Aorta (tissue), 5 donors: ENCODE measurements around the gene KHDC4. TPM values are rescaled to one million over a fixed set of nuclear protein-coding genes. Genes with fewer than 3 reads are reported as not detected.
A peak's percentile ranks its signal among the peaks of the same experiment; 100 is the strongest.

Source experiments
- ATAC-seq: fragments of 200-7000 bp; cut with Tn5 transposase; one replicate; pipeline ENCODE4 v1.9.1; 2022; ENCODE audit warnings: moderate library complexity; ENCODE audit not compliant: low FRiP score
- DNase-seq, 2 donors: peaks; one replicate each; pipeline ENCODE4 v3.0.0-alpha.2; 2020
- H3K27ac ChIP-seq, 2 donors: one replicate each; pipeline ENCODE4 v1.5.1; 2013; ENCODE audit warnings: low read length in 2 of 2, mild to moderate bottlenecking in 2 of 2, moderate library complexity in 2 of 2, control low read depth in 1 of 2, inconsistent platforms in 1 of 2, low read depth in 1 of 2
- H3K27me3 ChIP-seq, 2 donors: one replicate each; pipeline ENCODE4 v1.6.1; 2013; ENCODE audit warnings: control low read depth in 1 of 2, low read length in 1 of 2, mild to moderate bottlenecking in 1 of 2, moderate library complexity in 1 of 2; ENCODE audit not compliant: insufficient read depth in 2 of 2, control insufficient read depth in 1 of 2
- H3K36me3 ChIP-seq, 2 donors: one replicate each; pipeline ENCODE4 v1.6.1; 2013; ENCODE audit warnings: control low read depth in 1 of 2, low read length in 1 of 2, mild to moderate bottlenecking in 1 of 2; ENCODE audit not compliant: insufficient read depth in 2 of 2, control insufficient read depth in 1 of 2
- H3K4me1 ChIP-seq, 2 donors: one replicate each; pipeline ENCODE4 v1.6.1; 2013; ENCODE audit warnings: low read length in 2 of 2, control low read depth in 1 of 2, mild to moderate bottlenecking in 1 of 2, moderate library complexity in 1 of 2; ENCODE audit not compliant: insufficient read depth in 2 of 2, control insufficient read depth in 1 of 2
- H3K4me3 ChIP-seq, 2 donors: one replicate each; pipeline ENCODE4 v1.5.1; 2013; ENCODE audit warnings: low read length in 2 of 2, control low read depth in 1 of 2, mild to moderate bottlenecking in 1 of 2
- H3K9me3 ChIP-seq: one replicate; pipeline ENCODE4 v1.6.1; 2013; ENCODE audit warnings: mild to moderate bottlenecking, low read length; ENCODE audit not compliant: control insufficient read depth
- WGBS, 2 donors: extraction: QIAGEN DNeasy Blood & Tissue Kit; methylation state at CpG; one replicate each; pipeline ENCODE4 v1.1.7; 2013; 5-methylcytosine and 5-hydroxymethylcytosine counted together
- intact Hi-C, 2 donors: fragments of 100-400 bp; cut with DNase I; formaldehyde crosslinking; loops; one replicate each; pipeline versions ENCODE4 v1.14.2 to v1.15.0; 2022
- polyA plus RNA-seq, 2 donors: library from polyadenylated mRNA; stranded (reverse); fragments of 200-250 nt; gene quantifications; one replicate each; pipeline ENCODE4 v1.2.3, GENCODE V29; 2013
- total RNA-seq, 2 donors: library from RNA; stranded (reverse); fragmentation: NEBNext Ultra II Directional; extraction: Animal tissue kit (Norgen Biotek cat#: 25700); gene quantifications; one replicate each; pipeline ENCODE4 v1.2.1, GENCODE V29; 2021
- donor health status: healthy with polysubstance abuse.
- donor health status: Bipolar disorder and iron deficiency.
- donor health status: DM: no; HTN: no; CAD: no.
- donor health status: DM: no; HTN: no; CAD: no.
- donor health status: DM: yes; HTN: yes; CAD: no.

KHDC4 gene
- total and polyA plus RNA-seq, 4 donors, result 6.8 to 60.5 (median 48.2) TPM

GRCh38 chr1:155964193-155964592, 30.0 kb upstream of the KHDC4 start:
- H3K4me1 ChIP-seq, result no peaks in the 10 kb centered on the region
- intact Hi-C loops, result no loop called here
- H3K27ac ChIP-seq, result peak overlapping the region in 1 of 2 donors; percentile 8
- WGBS, 2 donors, result 59 to 62% methylated on average over 7 of the region's 7 CpGs
- no peaks in the 10 kb centered on the region for H3K27me3 ChIP-seq
- no peak overlapping the region for H3K4me3 ChIP-seq
- no peaks in the 10 kb centered on the region for H3K9me3 ChIP-seq
- peaks cover 0 to 14% of the 10 kb centered on the region in 2 donors for H3K36me3 ChIP-seq
- DNase-seq, result no peak
- no peak for ATAC-seq

GRCh38 chr1:155962599-155963211, 28.5 kb upstream of the KHDC4 start:
- DNase-seq, result peak; percentile 83 to 88
- Histone ChIP-seq H3K9me3 (no peaks in the 10 kb centered on the region), H3K36me3 (peaks cover 0 to 15% of the 10 kb centered on the region in 2 donors), H3K27me3 (no peaks in the 10 kb centered on the region), H3K4me1 (no peaks in the 10 kb centered on the region), H3K27ac (peak overlapping the region in 1 of 2 donors; percentile 96), H3K4me3 (no peak overlapping the region)
- no peak for ATAC-seq
- 33% methylated on average over 18 of the region's 18 CpGs for WGBS, 2 donors
- intact Hi-C loops, result no loop called here

- intact Hi-C loops, result no loop called here
- H3K4me1 ChIP-seq, result no peaks in the 10 kb centered on the region
- peak; percentile 85 for ATAC-seq
These were observed 27.7 kb upstream of the KHDC4 start for GRCh38 chr1:155961937-155962336.

GRCh38 chr1:155960081-155960745, 26.0 kb upstream of the KHDC4 start:
- peaks cover 0 to 15% of the 10 kb centered on the region in 2 donors for H3K36me3 ChIP-seq

More at GRCh38 chr1:155961937-155962336, 27.7 kb upstream of the KHDC4 start:
- DNase-seq, result peak; percentile 94 to 95
- Histone ChIP-seq H3K4me3 (no peak overlapping the region), H3K27me3 (no peaks in the 10 kb centered on the region), H3K27ac (peak overlapping the region; percentile 73 to 96), H3K9me3 (no peaks in the 10 kb centered on the region), H3K36me3 (peaks cover 0 to 17% of the 10 kb centered on the region in 2 donors)
- 11 to 13% methylated on average over 14 of the region's 14 CpGs for WGBS, 2 donors

GRCh38 chr1:155957411-155957915, 23.2 kb upstream of the KHDC4 start:
- Histone ChIP-seq H3K9me3 (no peaks in the 10 kb centered on the region), H3K4me1 (no peaks in the 10 kb centered on the region), H3K27me3 (no peaks in the 10 kb centered on the region), H3K4me3 (no peak overlapping the region), H3K36me3 (peaks cover 0 to 13% of the 10 kb centered on the region in 2 donors), H3K27ac (no peak overlapping the region)
- WGBS, 2 donors, result 87 to 88% methylated on average over 12 of the region's 12 CpGs
- intact Hi-C loops, result no loop called here
- ATAC-seq (no peak), DNase-seq (no peak)

More at GRCh38 chr1:155960081-155960745, 26.0 kb upstream of the KHDC4 start:
- Histone ChIP-seq H3K27ac (peak overlapping the region; percentile 46 to 95), H3K4me1 (no peaks in the 10 kb centered on the region), H3K4me3 (no peak overlapping the region), H3K27me3 (no peaks in the 10 kb centered on the region), H3K9me3 (no peaks in the 10 kb centered on the region)
- no peak for ATAC-seq
- WGBS, 2 donors, result 30 to 32% methylated on average over 3 of the region's 3 CpGs
- intact Hi-C loops, result no loop called here
- no peak for DNase-seq

- Histone ChIP-seq H3K4me3 (no peak overlapping the region), H3K36me3 (peaks cover 0 to 28% of the 10 kb centered on the region in 2 donors), H3K27ac (no peak overlapping the region), H3K4me1 (no peaks in the 10 kb centered on the region), H3K27me3 (no peaks in the 10 kb centered on the region), H3K9me3 (no peaks in the 10 kb centered on the region)
- ATAC-seq (no peak), DNase-seq (no peak)
- 94 to 97% methylated on average over 3 of the region's 3 CpGs for WGBS, 2 donors
- intact Hi-C loops, result no loop called here
These were observed 20.4 kb upstream of the KHDC4 start for GRCh38 chr1:155954645-155955044.

GRCh38 chr1:155952505-155952890, 18.3 kb upstream of the KHDC4 start:
- Histone ChIP-seq H3K9me3 (no peaks in the 10 kb centered on the region), H3K4me1 (no peaks in the 10 kb centered on the region), H3K27me3 (no peaks in the 10 kb centered on the region), H3K27ac (no peak overlapping the region), H3K36me3 (peaks cover 3 to 23% of the 10 kb centered on the region in 2 donors), H3K4me3 (no peak overlapping the region)
- ATAC-seq (no peak), DNase-seq (peak in 1 of 2 donors; percentile 30)
- 84 to 87% methylated on average over 13 of the region's 13 CpGs for WGBS, 2 donors
- intact Hi-C loops, result no loop called here

- no peaks in the 10 kb centered on the region for H3K27me3 ChIP-seq
- no peak overlapping the region for H3K27ac ChIP-seq
- no peaks in the 10 kb centered on the region for H3K9me3 ChIP-seq
- peaks cover 4 to 23% of the 10 kb centered on the region in 2 donors for H3K36me3 ChIP-seq
- no peaks in the 10 kb centered on the region for H3K4me1 ChIP-seq
- WGBS, 2 donors, result 70 to 76% methylated on average over 6 of the region's 6 CpGs
- no peak for ATAC-seq
- DNase-seq, result peak; percentile 18 to 41
- no peak overlapping the region for H3K4me3 ChIP-seq
- intact Hi-C loops, result no loop called here
These were observed 17.7 kb upstream of the KHDC4 start for GRCh38 chr1:155951753-155952504.
